Neural cell (in vitro differentiated cells): ENCODE data around the gene ENGASE.

ENCODE experiments used
- EP300 ChIP-seq: fragments of 450-650 bp; conservative IDR thresholded peaks from 2 replicates; pipeline ENCODE4 v1.6.1; 2014; ENCODE audit warnings: antibody characterized with exemption, mild to moderate bottlenecking, moderate library complexity; ENCODE audit not compliant: poor library complexity, severe bottlenecking
- EZH2 ChIP-seq: fragments of 200-600, 300-800 bp; shearing (Covaris generic), sonication (generic); IDR thresholded peaks from 2 replicates; pipeline ENCODE4 v1.6.1; 2014; ENCODE audit warnings: antibody characterized with exemption, low read length, borderline replicate concordance, mild to moderate bottlenecking; ENCODE audit not compliant: insufficient read depth, poor library complexity, severe bottlenecking
- MXI1 ChIP-seq: fragments of 450-650 bp; conservative IDR thresholded peaks from 2 replicates; pipeline ENCODE4 v1.6.1; 2014; ENCODE audit warnings: antibody characterized with exemption, mild to moderate bottlenecking; ENCODE audit not compliant: poor library complexity, severe bottlenecking
- POLR2AphosphoS5 ChIP-seq: IDR thresholded peaks from 2 replicates; pipeline ENCODE4 v1.6.1; 2012
- RAD21 ChIP-seq: fragments of 450-650 bp; conservative IDR thresholded peaks from 2 replicates; pipeline ENCODE4 v1.6.1; 2014; ENCODE audit warnings: antibody characterized with exemption, mild to moderate bottlenecking, moderate library complexity
- REST ChIP-seq: IDR thresholded peaks from 2 replicates; pipeline ENCODE4 v1.6.1; 2012; ENCODE audit warnings: borderline replicate concordance
- SMC3 ChIP-seq: fragments of 450-650 bp; conservative IDR thresholded peaks from 2 replicates; pipeline ENCODE4 v1.6.1; 2014; ENCODE audit warnings: antibody characterized with exemption, mild to moderate bottlenecking, moderate library complexity; ENCODE audit not compliant: poor library complexity
- TAF1 ChIP-seq: IDR thresholded peaks from 2 replicates; pipeline ENCODE4 v1.6.1; 2012; ENCODE audit warnings: low read depth
- TF ChIP-seq, protein P1 (sequence below): fragments of 450-650 bp; IDR thresholded peaks from 2 replicates; pipeline ENCODE4 v1.5.1; 2014; ENCODE audit warnings: antibody characterized with exemption, mild to moderate bottlenecking, moderate library complexity; ENCODE audit not compliant: poor library complexity, severe bottlenecking

DNA sequence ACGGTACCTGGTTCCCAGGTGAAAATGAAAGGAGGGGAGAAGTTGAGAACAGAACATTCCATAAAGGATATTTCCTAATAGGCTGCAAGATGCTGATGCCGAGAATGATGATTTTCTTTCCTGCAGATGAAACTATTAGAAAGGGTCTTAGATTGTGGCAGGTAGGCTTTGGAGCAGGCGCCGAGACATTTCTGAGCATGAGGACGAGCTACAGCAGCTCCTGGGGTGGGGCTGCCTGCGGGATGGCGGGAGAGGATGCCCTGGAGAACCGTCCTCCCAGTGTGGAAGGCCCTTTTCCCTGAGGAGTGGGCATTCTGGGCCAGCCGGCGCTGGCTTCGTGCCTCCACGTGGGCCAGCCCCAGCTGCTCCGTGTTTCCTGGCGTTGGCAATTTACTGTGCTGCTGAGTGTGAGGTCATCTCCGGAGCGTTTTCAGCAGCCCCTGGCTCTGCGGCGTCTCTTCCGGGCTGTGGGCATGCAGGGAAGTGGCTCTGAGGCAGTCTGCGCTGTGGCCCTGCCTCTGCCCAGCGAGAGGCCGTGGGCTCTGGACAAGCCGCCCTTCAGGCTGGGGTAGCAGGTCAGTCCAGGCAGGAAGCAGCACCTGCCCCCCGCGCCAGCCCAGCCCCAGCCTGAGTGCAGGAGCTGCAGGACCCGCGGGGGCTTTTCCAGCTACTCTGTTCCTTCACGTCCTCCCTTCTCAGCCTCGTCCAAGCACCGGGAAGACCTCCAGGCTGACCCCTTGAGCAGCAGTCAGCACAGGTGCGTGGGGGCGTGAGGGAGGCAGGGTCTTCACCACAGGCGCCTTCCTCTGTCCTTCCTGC, 12.2 kb downstream of the ENGASE start:
- TF ChIP-seq, protein P1, sequence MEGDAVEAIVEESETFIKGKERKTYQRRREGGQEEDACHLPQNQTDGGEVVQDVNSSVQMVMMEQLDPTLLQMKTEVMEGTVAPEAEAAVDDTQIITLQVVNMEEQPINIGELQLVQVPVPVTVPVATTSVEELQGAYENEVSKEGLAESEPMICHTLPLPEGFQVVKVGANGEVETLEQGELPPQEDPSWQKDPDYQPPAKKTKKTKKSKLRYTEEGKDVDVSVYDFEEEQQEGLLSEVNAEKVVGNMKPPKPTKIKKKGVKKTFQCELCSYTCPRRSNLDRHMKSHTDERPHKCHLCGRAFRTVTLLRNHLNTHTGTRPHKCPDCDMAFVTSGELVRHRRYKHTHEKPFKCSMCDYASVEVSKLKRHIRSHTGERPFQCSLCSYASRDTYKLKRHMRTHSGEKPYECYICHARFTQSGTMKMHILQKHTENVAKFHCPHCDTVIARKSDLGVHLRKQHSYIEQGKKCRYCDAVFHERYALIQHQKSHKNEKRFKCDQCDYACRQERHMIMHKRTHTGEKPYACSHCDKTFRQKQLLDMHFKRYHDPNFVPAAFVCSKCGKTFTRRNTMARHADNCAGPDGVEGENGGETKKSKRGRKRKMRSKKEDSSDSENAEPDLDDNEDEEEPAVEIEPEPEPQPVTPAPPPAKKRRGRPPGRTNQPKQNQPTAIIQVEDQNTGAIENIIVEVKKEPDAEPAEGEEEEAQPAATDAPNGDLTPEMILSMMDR = no peak
- TF ChIP-seq EP300 = no peak
- no peak for TF ChIP-seq POLR2AphosphoS5
- TF ChIP-seq REST = no peak
- TF ChIP-seq EZH2 = no peak
- no peak for TF ChIP-seq TAF1
- TF ChIP-seq RAD21 = no peak
- TF ChIP-seq SMC3 = no peak
- TF ChIP-seq MXI1 = no peak
